HUES48 (cell line): ENCODE data around the gene PHRF1.

Experiments used
- H3K27ac ChIP-seq: one replicate; pipeline ENCODE4 v1.7.0; 2013; ENCODE audit warnings: low read depth, low read length, inconsistent platforms
- H3K27me3 ChIP-seq: 2 replicates; pipeline ENCODE4 v1.6.1; 2013; ENCODE audit warnings: mild to moderate bottlenecking, low read length; ENCODE audit not compliant: control insufficient read depth, insufficient read depth
- H3K36me3 ChIP-seq: 2 replicates; pipeline ENCODE4 v1.6.1; 2013; ENCODE audit warnings: low read length; ENCODE audit not compliant: control insufficient read depth, insufficient read depth
- H3K4me1 ChIP-seq: 2 replicates; pipeline ENCODE4 v1.6.1; 2013; ENCODE audit warnings: mild to moderate bottlenecking, low read length; ENCODE audit not compliant: control insufficient read depth, insufficient read depth
- H3K4me3 ChIP-seq: 2 replicates; pipeline ENCODE4 v1.5.1; 2013; ENCODE audit warnings: mild to moderate bottlenecking, low read depth, low read length
- H3K9ac ChIP-seq: 2 replicates; pipeline ENCODE4 v1.6.1; 2013; ENCODE audit warnings: mild to moderate bottlenecking, low read depth, low read length, moderate library complexity
- H3K9me3 ChIP-seq: 2 replicates; pipeline ENCODE4 v1.6.1; 2013; ENCODE audit warnings: low read length; ENCODE audit not compliant: control insufficient read depth, insufficient read depth

PHRF1 gene

DNA sequence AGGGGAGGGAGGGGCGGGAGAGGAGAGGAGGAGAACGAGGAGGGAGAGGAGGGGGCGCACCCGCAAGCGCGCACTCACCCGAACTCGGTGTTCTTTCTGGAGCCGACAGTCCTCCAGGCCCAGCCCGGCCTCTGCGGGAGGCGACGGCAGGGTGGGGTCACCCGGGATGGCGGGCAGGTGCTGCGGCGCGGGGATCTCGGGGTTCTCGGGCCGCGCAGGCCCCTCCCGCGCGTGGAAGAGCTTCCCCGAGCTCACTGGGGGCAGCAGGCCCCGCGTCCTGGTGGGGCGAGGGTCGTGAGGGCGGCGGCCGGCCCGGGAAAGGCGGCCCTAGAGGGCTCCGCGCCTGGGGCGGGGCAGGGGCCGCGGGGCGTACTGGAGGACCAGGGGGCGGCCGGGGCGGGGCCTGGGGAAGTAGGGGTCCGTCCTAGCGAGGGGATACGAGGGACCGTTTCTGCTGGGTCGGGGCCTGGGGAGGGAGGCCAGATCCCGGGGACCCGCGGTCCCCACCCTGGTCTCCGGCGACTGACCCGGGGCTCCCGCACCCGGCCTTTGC, 21.0 kb upstream of the PHRF1 start:
- no peak overlapping the region for H3K27ac ChIP-seq
- H3K4me1 ChIP-seq: peaks cover 6% of the 10 kb centered on the region
- no peaks in the 10 kb centered on the region for H3K9me3 ChIP-seq
- no peaks in the 10 kb centered on the region for H3K36me3 ChIP-seq
- peaks cover 27% of the 10 kb centered on the region for H3K27me3 ChIP-seq
- peak overlapping the region; percentile 69 for H3K4me3 ChIP-seq
- no peak overlapping the region for H3K9ac ChIP-seq

DNA sequence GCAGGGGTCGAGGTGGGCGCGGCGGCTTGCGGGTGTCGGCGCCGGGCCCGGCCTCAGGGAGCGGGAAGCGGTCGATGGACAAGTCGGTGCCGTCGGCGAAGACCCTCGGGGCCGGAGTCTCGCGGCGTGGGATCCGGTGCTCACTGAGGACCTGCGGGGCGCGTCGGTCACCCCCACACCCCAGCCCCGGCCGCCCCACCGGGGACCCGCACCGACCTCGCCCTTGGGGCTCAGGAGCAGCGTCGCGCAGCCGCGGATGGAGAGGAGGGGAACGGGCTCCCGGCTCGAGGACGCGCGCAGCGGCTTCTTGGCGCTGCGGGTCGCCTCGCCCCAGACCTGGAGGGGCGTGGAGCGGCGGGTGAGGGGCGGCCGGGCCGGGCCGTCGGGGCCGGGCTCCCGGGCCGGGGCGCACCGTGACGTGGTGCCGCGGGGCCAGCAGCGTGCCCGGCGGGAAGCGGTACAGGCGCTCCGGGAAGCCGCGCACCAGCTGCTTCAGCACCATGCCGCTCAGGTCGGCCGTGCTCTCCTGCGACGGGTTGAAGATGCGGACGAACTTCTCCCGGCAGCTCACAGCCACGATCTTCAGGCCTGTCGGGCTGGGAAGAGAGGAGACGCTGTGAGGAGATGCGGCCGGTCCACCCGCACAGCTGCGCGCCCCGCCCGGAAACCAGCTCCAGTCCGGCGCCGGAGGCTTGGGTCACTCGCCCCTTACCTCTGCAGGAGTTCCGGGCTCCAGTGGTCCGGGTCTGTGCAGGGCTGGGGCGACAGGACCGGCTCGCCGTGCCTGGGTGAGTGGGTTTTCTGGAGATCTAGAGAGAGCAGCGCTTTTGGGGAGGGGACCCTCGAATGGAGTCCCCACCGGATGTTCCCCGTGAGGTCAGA, 20.2 kb upstream of the PHRF1 start:
- Histone ChIP-seq H3K27me3 (peaks cover 27% of the 10 kb centered on the region), H3K4me3 (peak overlapping the region; percentile 69), H3K4me1 (peaks cover 6% of the 10 kb centered on the region), H3K9me3 (no peaks in the 10 kb centered on the region), H3K36me3 (no peaks in the 10 kb centered on the region), H3K9ac (no peak overlapping the region), H3K27ac (no peak overlapping the region)

DNA sequence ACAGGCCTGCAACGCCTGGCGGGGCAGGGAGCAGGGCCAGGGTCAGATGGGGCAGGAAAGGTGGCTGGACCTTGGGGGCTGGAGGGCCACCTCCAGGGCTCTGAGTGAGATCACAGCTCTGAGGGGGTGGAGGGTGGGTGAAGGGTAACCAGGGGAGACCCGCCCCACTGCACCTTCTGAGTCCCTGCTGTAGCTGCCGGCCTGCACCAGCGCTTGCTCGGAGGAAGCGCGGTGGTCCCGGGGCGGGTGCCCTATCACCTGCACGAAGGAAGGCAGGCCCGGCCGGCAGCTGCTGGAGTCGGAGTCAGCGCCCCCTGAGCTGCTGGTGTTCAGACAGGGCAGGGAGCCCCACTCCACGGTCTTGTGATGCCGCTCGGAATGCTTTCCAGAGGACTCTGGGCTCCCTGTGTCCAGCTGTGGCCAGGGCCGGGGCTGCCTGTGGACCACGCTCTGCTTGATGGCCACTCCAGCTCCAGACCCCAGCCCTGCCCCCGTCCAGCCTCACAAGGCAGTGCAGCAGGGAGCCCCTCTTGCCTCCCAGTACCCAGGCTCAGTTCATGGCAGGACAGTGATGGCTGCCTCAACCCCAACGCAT, 19.5 kb upstream of the PHRF1 start:
- Histone ChIP-seq H3K9ac (no peak overlapping the region), H3K9me3 (no peaks in the 10 kb centered on the region), H3K36me3 (no peaks in the 10 kb centered on the region), H3K27me3 (peaks cover 27% of the 10 kb centered on the region), H3K4me3 (peak overlapping the region; percentile 69), H3K4me1 (peaks cover 9% of the 10 kb centered on the region), H3K27ac (no peak overlapping the region)

DNA sequence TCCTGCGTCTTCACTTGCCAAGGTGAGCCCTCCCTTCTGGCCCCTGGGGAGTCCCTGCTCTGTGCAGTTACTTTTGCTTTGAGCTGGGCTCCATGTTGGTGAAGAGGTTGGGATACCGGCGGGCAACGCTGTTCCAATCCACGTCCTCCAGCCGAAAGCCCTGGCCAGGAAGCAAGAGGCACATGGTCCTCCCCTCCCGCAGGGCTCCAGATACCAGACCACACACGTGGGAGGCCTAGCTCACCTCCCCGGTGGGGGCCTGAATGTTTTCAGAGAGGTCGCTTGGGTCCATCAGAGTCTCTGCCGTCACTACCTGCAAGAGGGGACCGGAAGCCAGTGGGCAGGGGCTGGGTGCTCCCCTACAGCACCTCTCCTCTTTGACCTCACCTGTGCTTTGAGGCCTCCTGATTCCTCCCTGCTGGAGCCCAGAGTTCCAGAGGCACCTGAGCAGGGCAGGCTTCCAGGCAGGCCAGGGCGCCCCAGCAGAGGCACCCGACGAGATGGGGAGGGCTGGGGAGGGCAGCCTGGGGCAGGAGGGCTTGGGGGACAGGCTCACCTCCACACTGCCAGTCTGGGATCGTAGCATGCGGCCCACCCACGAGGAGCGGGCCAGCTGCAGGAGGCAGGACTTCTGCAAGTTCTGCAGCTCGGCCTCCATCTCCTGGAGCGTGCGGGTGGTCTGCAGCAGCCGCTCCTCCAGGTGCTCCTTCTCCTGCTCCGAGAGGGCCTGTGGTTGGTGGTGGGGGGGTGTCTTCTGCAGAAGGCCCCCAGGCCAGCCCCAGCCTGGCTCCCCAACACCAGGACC, 18.7 kb upstream of the PHRF1 start:
- Histone ChIP-seq H3K9ac (no peak overlapping the region), H3K4me1 (peaks cover 10% of the 10 kb centered on the region), H3K27ac (no peak overlapping the region), H3K36me3 (no peaks in the 10 kb centered on the region), H3K4me3 (no peak overlapping the region), H3K27me3 (peaks cover 27% of the 10 kb centered on the region), H3K9me3 (no peaks in the 10 kb centered on the region)

DNA sequence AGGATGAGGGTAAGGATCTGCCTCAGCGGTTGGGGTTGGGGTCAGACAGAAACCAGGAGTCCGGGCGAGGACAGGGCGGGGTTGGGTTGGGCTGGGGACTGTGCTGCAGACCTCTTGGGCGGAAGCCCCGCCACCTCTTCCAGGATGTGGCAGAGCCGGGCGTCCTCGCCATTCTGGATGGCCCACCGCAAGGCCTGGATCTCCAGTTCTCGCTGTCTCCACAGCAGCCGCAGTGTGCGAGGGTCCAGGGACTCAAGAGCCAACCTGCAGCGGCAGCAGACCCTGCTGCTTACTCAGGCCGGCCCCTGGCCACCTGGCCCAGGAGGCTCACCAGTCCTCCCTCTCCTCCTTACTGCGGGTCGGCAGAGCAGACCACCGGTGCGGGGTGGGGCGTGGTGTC, 17.8 kb upstream of the PHRF1 start:
- Histone ChIP-seq H3K4me1 (peaks cover 10% of the 10 kb centered on the region), H3K9ac (no peak overlapping the region), H3K9me3 (no peaks in the 10 kb centered on the region), H3K27me3 (peaks cover 27% of the 10 kb centered on the region), H3K4me3 (no peak overlapping the region), H3K27ac (no peak overlapping the region), H3K36me3 (peaks cover 8% of the 10 kb centered on the region)

DNA sequence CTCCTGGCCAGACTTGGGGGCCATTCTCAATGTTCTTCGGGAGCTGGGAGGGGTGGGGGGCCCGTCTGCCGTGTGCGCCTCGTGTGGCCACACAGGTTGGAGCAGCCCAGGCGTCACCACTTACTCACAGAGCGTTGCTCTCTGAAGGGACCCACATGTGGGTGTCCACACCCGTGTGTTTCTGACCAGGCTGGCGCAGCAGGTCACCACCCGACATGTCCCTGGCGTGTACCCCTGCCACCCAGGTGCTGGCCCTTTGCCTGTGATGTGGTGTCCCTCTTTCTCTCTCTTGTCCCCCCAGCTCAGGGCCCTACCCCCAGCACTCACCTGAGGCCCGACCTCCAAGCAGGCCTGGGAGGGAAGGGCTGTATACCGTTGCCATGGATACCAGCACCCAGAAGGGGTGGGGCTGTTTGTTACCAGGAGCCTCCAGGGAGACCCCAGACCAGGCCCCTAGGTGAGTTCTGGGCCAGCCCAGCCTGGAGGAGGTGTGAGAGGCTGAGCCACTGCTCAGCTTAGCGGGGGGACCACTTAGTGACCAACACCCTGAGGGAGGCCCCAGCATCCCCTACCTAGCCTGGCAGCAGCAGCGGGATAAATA, 17.1 kb upstream of the PHRF1 start:
- H3K4me3 ChIP-seq: no peak overlapping the region
- no peak overlapping the region for H3K9ac ChIP-seq
- no peaks in the 10 kb centered on the region for H3K9me3 ChIP-seq
- peaks cover 10% of the 10 kb centered on the region for H3K4me1 ChIP-seq
- no peak overlapping the region for H3K27ac ChIP-seq
- peaks cover 27% of the 10 kb centered on the region for H3K27me3 ChIP-seq
- H3K36me3 ChIP-seq: peaks cover 14% of the 10 kb centered on the region

DNA sequence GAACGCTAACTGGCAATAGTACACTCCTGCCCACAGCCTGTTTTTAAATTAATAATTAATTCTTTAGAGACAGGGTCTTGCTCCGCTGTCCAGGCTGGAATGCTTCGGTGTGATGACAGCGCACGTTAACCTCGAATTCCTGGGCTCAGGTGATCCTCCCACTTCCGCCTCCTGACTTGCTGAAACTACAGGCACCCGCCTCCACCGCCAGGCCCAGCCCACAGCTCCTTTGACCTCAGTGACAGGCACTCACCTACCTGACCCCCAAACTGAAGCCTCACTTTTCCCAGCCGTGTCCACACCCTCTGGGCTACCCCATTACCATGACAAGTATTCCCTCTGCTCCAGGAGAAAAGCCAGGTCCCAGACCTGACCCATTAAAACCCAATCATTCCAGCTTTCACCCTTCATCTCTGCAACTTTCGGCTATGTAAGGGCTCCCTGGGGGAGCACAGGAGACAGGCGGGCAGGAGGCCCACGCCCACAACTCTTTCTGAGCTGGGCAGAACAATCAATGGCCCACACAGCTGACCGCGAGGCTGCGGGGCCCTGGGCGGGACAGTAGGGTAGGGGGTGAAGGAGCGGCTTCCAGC, 16.5 kb upstream of the PHRF1 start:
- Histone ChIP-seq H3K36me3 (peaks cover 15% of the 10 kb centered on the region), H3K9ac (no peak overlapping the region), H3K27me3 (peaks cover 27% of the 10 kb centered on the region), H3K27ac (peak overlapping the region; percentile 68), H3K4me3 (peak overlapping the region; percentile 71), H3K4me1 (peaks cover 10% of the 10 kb centered on the region), H3K9me3 (no peaks in the 10 kb centered on the region)

DNA sequence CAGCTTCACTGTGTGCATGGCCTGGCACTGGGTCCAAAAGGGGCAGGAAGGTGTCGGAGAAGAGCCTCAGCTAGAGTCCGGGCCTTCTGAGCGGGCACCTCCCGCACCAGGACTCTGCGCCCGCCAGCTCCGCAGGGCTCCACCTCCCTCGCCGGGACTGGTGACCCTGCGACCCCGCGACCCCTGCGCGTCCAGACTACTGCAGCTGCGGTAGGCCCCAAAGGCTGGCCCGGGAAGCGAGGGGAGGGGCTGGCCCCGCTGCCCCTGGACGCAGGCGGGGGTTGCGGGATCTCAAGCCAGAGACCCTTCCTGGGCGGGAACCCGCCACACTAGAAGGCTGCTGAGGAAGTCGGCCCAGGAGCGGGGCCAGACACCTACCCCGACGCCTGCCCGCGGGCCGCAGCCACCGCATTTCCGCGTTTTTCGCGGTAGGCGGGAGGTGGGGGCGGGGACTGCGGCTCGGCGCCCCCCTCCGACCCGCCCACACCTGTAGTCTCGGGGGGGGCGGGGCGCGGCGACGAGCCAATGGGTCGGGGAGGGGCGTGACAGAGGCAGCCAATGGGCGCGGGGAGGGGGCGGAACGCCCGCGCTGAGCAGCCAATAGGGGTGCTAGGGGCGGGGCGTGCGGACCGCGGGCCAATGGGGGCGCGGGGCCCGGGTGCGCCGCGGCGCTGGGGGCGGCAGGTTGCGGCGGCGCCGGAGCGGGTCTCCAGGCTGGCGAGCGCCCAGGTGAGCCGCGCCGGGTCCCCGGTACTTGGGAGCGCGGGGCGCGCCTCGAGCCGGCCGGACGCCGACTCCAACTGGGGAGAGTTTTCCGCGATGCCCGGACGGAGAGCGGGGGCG, 15.7 kb upstream of the PHRF1 start, which contains the start of the genes LMNTD2 and RASSF7:
Gene LMNTD2, minus strand, starts transcription at position 434 of the 843 bp plus-strand sequence. Its CDS starts 22 bp downstream, at position 412.
Gene RASSF7, plus strand, starts transcription at position 666 of the 843 bp plus-strand sequence. CDS start 799 bp downstream, outside the sequence.
- H3K9ac ChIP-seq: peak within 1 kb of the TSS; percentile 44
- peak within 1 kb of the TSS; percentile 68 for H3K27ac ChIP-seq
- H3K9me3 ChIP-seq: no peaks in the 10 kb centered on the region
- H3K27me3 ChIP-seq: peaks cover 26% of the 10 kb centered on the region
- peak within 1 kb of the TSS; percentile 87 for H3K4me3 ChIP-seq
- peaks cover 10% of the 10 kb centered on the region for H3K4me1 ChIP-seq
- H3K36me3 ChIP-seq: peaks cover 15% of the 10 kb centered on the region

DNA sequence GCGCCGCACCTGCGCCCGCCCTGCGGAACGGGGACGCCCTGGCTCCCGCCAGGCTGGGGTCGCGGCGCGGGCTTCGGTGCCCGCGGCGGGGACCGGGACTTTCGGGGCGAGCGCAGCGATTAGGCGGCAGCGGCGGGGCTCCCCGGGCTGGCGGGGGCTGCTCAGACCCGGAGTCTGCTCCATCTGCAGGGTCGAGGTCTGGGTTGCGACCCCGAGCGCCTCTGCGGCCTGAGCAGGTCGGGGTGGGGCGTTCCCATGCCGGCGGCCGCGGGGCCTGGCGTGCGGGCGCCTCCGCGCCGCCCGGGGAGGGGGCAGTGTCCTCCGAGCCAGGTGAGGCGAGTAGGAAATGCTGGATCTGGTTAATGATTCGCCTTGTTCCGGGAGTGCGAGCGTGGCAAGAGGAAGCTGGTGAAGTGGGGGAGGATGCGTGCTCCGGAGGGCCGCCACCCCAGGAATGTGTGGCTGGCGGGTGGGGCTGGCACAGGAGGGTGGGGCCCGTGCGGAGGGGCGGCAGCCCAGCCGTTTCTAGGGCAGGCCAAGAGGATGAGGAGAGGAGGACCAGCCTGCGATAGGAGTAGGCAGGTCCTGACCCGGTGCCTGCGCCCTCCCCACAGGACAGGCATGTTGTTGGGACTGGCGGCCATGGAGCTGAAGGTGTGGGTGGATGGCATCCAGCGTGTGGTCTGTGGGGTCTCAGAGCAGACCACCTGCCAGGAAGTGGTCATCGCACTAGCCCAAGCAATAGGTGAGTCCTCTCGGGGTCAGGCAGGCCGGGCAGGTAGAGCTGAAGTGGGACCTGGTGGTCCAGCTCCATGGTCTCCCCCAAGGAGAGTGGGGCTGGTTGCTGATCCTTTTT, 14.9 kb upstream of the PHRF1 start:
- Histone ChIP-seq H3K36me3 (peaks cover 15% of the 10 kb centered on the region), H3K27me3 (peaks cover 18% of the 10 kb centered on the region), H3K4me3 (peak overlapping the region; percentile 87)

More for the DNA sequence above, 14.9 kb upstream of the PHRF1 start:
- Histone ChIP-seq H3K9ac (peak overlapping the region; percentile 44), H3K27ac (peak overlapping the region; percentile 42), H3K9me3 (no peaks in the 10 kb centered on the region), H3K4me1 (peaks cover 10% of the 10 kb centered on the region)
